ENCODE measurements around the gene SORCS1. TPM values are rescaled to one million over a fixed set of nuclear protein-coding genes. Genes with fewer than 3 reads are reported as not detected.

SORCS1 gene
- total and polyA plus RNA-seq, 4 donors: 0.08 to 0.21 (median 0.09) TPM; not detected in 1

GRCh38 chr10:106682175-106682574 lies 482.3 kb downstream of the SORCS1 start:
- Histone ChIP-seq H3K27me3 (ENCODE audit: control insufficient read depth in 4 of 4, insufficient read depth in 4 of 4, low read length in 3 of 4) (no peaks in the 10 kb centered on the region), H3K4me1 (ENCODE audit: control insufficient read depth in 4 of 4, insufficient read depth in 4 of 4, low read length in 3 of 4) (no peaks in the 10 kb centered on the region), H3K4me3 (ENCODE audit: low read depth in 1 of 3, low read length in 3 of 3) (no peak overlapping the region), H3K36me3 (ENCODE audit: control insufficient read depth in 4 of 4, insufficient read depth in 3 of 4, low read depth in 1 of 4, low read length in 3 of 4) (no peaks in the 10 kb centered on the region), H3K27ac (ENCODE audit: low read depth in 1 of 2, low read length in 2 of 2) (no peak overlapping the region), H3K9ac (ENCODE audit: low read depth in 1 of 2, low read length in 2 of 2) (no peak overlapping the region), H3K9me3 (ENCODE audit: control insufficient read depth in 4 of 4, low read length in 3 of 4) (peaks cover 0 to 1% (median 0%) of the 10 kb centered on the region in 4 donors)
- no peak for TF ChIP-seq EGR1 (IDR thresholded peaks at IDR 0.05; ENCODE audit: low read depth in 2 of 2)
- no peak for TF ChIP-seq REST (IDR thresholded peaks at IDR 0.05)
- TF ChIP-seq JUND (IDR thresholded peaks at IDR 0.05): no peak
- no peak for TF ChIP-seq RAD21 (IDR thresholded peaks at IDR 0.05)
- TF ChIP-seq SP1 (IDR thresholded peaks at IDR 0.05): no peak
- TF ChIP-seq ZBTB33 (IDR thresholded peaks at IDR 0.05): no peak
- no peak for TF ChIP-seq ATF3 (IDR thresholded peaks at IDR 0.05)
- TF ChIP-seq NR2F2 (IDR thresholded peaks at IDR 0.05): no peak
- no peak for TF ChIP-seq CTCF (IDR thresholded peaks at IDR 0.05; ENCODE audit: low read depth, low read length, missing input control)
- no peak for TF ChIP-seq TAF1 (conservative IDR thresholded peaks at IDR 0.05)
- TF ChIP-seq FOXA1 (IDR thresholded peaks at IDR 0.05): no peak
- no peak for TF ChIP-seq FOXA2 (IDR thresholded peaks at IDR 0.05)
- TF ChIP-seq HNF4G (IDR thresholded peaks at IDR 0.05): no peak
- TF ChIP-seq YY1 (IDR thresholded peaks at IDR 0.05): no peak
- no peak for TF ChIP-seq GABPA (IDR thresholded peaks at IDR 0.05 in 1 of 2, conservative IDR thresholded peaks at IDR 0.05 in 1 of 2)
- TF ChIP-seq HNF4A (conservative IDR thresholded peaks at IDR 0.05): no peak
- TF ChIP-seq MAX (IDR thresholded peaks at IDR 0.05): no peak
- no peak for DNase-seq (ENCODE audit: low spot score)

- Histone ChIP-seq H3K9ac (ENCODE audit: low read depth in 1 of 2, low read length in 2 of 2) (no peak overlapping the region), H3K4me1 (ENCODE audit: control insufficient read depth in 4 of 4, insufficient read depth in 4 of 4, low read length in 3 of 4) (no peaks in the 10 kb centered on the region), H3K27ac (ENCODE audit: low read depth in 1 of 2, low read length in 2 of 2) (no peak overlapping the region), H3K9me3 (ENCODE audit: control insufficient read depth in 4 of 4, low read length in 3 of 4) (peaks cover 0 to 8% (median 1%) of the 10 kb centered on the region in 4 donors), H3K36me3 (ENCODE audit: control insufficient read depth in 4 of 4, insufficient read depth in 3 of 4, low read depth in 1 of 4, low read length in 3 of 4) (no peaks in the 10 kb centered on the region), H3K27me3 (ENCODE audit: control insufficient read depth in 4 of 4, insufficient read depth in 4 of 4, low read length in 3 of 4) (no peaks in the 10 kb centered on the region), H3K4me3 (ENCODE audit: low read depth in 1 of 3, low read length in 3 of 3) (no peak overlapping the region)
- DNase-seq (ENCODE audit: low spot score): no peak
- WGBS: 65% methylated on average over 2 of the region's 2 CpGs
- TF ChIP-seq FOXA1 (IDR thresholded peaks at IDR 0.05): no peak
Observed at GRCh38 chr10:106680061-106680460, 484.4 kb downstream of the SORCS1 start.
